ENCODE measurements around the gene ACVRL1. TPM values are rescaled to one million over a fixed set of nuclear protein-coding genes. Genes with fewer than 3 reads are reported as not detected.

The ACVRL1 gene
- total RNA-seq, 1 experiment from 2014 or later = 0.98 TPM

DNA sequence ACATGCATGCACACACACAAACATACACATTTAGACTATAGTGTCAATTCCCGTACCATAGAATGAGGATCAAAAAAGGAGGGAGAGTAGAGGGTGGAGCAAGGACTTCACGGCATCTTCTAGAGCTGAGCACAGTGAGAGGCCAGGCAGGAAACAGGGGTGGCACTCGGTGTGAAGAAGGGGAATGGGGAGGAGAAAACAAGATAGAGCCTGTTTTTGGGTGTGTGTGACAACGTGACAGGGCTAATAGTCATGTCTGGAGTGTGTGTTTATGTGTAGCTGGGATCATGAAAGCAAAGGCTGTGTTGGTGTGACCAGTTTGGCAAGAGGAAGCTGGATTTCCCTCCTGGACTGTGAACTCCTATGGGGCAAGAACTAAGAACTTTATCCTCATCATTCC lies 34.3 kb downstream of the ACVRL1 start:
- DNase-seq (ENCODE audit: low spot score) (no peak), ATAC-seq (no peak)
- H3K4me3 Mint-ChIP-seq = no peak overlapping the region
- H3K36me3 Mint-ChIP-seq = peaks cover 11% of the 10 kb centered on the region
- H3K9me3 Mint-ChIP-seq = peaks cover 24% of the 10 kb centered on the region
- H3K4me1 Mint-ChIP-seq = peaks cover 9% of the 10 kb centered on the region
- ChIA-PET CTCF (interaction anchor here (0.9 to 1.7 kb wide), 3 partner anchors 18 to 35 kb away, joined by 3 to 8 read pairs (median 6); no protein-coding TSS in a partner anchor), POLR2A (interaction anchor here (0.5 kb wide), 1 partner anchor 1007 kb away, joined by 8 read pairs; no protein-coding TSS in a partner anchor)
- H3K27ac Mint-ChIP-seq = no peak overlapping the region
- peaks cover 24% of the 10 kb centered on the region for H3K27me3 Mint-ChIP-seq (ENCODE audit: low read depth)
- TF ChIP-seq, protein P1, sequence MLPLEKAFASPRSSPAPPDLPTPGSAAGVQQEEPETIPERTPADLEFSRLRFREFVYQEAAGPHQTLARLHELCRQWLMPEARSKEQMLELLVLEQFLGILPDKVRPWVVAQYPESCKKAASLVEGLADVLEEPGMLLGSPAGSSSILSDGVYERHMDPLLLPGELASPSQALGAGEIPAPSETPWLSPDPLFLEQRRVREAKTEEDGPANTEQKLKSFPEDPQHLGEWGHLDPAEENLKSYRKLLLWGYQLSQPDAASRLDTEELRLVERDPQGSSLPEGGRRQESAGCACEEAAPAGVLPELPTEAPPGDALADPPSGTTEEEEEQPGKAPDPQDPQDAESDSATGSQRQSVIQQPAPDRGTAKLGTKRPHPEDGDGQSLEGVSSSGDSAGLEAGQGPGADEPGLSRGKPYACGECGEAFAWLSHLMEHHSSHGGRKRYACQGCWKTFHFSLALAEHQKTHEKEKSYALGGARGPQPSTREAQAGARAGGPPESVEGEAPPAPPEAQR (CRISPR knock-in tag; IDR thresholded peaks at IDR 0.05) = no peak
- TF ChIP-seq NR3C1 (CRISPR knock-in tag; conservative IDR thresholded peaks at IDR 0.05; ENCODE audit: low read depth) = no peak
- no peak for TF ChIP-seq SP1 (CRISPR knock-in tag; conservative IDR thresholded peaks at IDR 0.05)

DNA sequence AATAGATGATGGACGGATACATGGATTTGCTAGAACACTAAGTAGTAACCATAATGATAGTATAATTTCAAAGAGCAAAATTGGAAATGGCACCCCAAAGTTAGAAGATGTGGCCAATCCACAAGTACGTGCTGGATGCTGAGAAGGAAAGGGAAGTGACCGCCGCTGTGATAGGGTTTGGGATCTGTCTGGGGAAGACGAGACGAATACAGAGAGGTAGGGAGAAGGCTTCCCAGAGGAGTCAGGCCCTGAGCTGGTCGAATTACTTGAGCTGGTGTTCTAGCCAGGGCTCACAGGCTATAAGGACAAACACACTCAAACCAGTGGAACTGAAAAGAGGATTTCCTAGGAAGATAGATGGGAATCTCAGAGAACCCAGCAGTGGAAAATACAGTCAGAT lies 34.8 kb downstream of the ACVRL1 start:
- Mint-ChIP-seq H3K4me3 (no peak overlapping the region), H3K36me3 (peaks cover 11% of the 10 kb centered on the region)
- CTCF ChIA-PET = interaction anchor here (0.9 to 1.7 kb wide), 3 partner anchors 19 to 35 kb away, joined by 3 to 8 read pairs (median 6); no protein-coding TSS in a partner anchor

More for the DNA sequence above, 34.8 kb downstream of the ACVRL1 start:
- Mint-ChIP-seq H3K9me3 (peaks cover 24% of the 10 kb centered on the region), H3K27me3 (ENCODE audit: low read depth) (peaks cover 27% of the 10 kb centered on the region), H3K4me1 (peaks cover 9% of the 10 kb centered on the region), H3K27ac (no peak overlapping the region)
- POLR2A ChIA-PET = no interaction called here
- DNase-seq (ENCODE audit: low spot score) (no peak), ATAC-seq (no peak)
- TF ChIP-seq RORB (CRISPR knock-in tag; IDR thresholded peaks at IDR 0.05) (no peak), TEAD1 (CRISPR knock-in tag; IDR thresholded peaks at IDR 0.05) (no peak), GABPB1 (CRISPR knock-in tag; IDR thresholded peaks at IDR 0.05) (no peak), ATF1 (CRISPR knock-in tag; IDR thresholded peaks at IDR 0.05) (no peak), RELA (CRISPR knock-in tag; IDR thresholded peaks at IDR 0.05; ENCODE audit: borderline replicate concordance) (no peak), ZNF232 (CRISPR knock-in tag; IDR thresholded peaks at IDR 0.05) (no peak), NFATC4 (CRISPR knock-in tag; IDR thresholded peaks at IDR 0.05) (no peak), TP53 (CRISPR knock-in tag; IDR thresholded peaks at IDR 0.05) (no peak), FOXJ3 (CRISPR knock-in tag; IDR thresholded peaks at IDR 0.05; ENCODE audit: borderline replicate concordance) (no peak)
- TF ChIP-seq, protein P2, sequence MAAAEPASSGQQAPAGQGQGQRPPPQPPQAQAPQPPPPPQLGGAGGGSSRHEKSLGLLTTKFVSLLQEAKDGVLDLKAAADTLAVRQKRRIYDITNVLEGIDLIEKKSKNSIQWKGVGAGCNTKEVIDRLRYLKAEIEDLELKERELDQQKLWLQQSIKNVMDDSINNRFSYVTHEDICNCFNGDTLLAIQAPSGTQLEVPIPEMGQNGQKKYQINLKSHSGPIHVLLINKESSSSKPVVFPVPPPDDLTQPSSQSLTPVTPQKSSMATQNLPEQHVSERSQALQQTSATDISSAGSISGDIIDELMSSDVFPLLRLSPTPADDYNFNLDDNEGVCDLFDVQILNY (CRISPR knock-in tag; IDR thresholded peaks at IDR 0.05) = no peak
- TF ChIP-seq, protein P3, sequence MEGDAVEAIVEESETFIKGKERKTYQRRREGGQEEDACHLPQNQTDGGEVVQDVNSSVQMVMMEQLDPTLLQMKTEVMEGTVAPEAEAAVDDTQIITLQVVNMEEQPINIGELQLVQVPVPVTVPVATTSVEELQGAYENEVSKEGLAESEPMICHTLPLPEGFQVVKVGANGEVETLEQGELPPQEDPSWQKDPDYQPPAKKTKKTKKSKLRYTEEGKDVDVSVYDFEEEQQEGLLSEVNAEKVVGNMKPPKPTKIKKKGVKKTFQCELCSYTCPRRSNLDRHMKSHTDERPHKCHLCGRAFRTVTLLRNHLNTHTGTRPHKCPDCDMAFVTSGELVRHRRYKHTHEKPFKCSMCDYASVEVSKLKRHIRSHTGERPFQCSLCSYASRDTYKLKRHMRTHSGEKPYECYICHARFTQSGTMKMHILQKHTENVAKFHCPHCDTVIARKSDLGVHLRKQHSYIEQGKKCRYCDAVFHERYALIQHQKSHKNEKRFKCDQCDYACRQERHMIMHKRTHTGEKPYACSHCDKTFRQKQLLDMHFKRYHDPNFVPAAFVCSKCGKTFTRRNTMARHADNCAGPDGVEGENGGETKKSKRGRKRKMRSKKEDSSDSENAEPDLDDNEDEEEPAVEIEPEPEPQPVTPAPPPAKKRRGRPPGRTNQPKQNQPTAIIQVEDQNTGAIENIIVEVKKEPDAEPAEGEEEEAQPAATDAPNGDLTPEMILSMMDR (IDR thresholded peaks at IDR 0.05) = no peak
- TF ChIP-seq, protein P4, sequence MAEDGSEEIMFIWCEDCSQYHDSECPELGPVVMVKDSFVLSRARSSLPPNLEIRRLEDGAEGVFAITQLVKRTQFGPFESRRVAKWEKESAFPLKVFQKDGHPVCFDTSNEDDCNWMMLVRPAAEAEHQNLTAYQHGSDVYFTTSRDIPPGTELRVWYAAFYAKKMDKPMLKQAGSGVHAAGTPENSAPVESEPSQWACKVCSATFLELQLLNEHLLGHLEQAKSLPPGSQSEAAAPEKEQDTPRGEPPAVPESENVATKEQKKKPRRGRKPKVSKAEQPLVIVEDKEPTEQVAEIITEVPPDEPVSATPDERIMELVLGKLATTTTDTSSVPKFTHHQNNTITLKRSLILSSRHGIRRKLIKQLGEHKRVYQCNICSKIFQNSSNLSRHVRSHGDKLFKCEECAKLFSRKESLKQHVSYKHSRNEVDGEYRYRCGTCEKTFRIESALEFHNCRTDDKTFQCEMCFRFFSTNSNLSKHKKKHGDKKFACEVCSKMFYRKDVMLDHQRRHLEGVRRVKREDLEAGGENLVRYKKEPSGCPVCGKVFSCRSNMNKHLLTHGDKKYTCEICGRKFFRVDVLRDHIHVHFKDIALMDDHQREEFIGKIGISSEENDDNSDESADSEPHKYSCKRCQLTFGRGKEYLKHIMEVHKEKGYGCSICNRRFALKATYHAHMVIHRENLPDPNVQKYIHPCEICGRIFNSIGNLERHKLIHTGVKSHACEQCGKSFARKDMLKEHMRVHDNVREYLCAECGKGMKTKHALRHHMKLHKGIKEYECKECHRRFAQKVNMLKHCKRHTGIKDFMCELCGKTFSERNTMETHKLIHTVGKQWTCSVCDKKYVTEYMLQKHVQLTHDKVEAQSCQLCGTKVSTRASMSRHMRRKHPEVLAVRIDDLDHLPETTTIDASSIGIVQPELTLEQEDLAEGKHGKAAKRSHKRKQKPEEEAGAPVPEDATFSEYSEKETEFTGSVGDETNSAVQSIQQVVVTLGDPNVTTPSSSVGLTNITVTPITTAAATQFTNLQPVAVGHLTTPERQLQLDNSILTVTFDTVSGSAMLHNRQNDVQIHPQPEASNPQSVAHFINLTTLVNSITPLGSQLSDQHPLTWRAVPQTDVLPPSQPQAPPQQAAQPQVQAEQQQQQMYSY (CRISPR knock-in tag; IDR thresholded peaks at IDR 0.05) = no peak
- TF ChIP-seq, protein P5, sequence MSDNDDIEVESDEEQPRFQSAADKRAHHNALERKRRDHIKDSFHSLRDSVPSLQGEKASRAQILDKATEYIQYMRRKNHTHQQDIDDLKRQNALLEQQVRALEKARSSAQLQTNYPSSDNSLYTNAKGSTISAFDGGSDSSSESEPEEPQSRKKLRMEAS (CRISPR knock-in tag; IDR thresholded peaks at IDR 0.05) = no peak
- TF ChIP-seq, protein P6, sequence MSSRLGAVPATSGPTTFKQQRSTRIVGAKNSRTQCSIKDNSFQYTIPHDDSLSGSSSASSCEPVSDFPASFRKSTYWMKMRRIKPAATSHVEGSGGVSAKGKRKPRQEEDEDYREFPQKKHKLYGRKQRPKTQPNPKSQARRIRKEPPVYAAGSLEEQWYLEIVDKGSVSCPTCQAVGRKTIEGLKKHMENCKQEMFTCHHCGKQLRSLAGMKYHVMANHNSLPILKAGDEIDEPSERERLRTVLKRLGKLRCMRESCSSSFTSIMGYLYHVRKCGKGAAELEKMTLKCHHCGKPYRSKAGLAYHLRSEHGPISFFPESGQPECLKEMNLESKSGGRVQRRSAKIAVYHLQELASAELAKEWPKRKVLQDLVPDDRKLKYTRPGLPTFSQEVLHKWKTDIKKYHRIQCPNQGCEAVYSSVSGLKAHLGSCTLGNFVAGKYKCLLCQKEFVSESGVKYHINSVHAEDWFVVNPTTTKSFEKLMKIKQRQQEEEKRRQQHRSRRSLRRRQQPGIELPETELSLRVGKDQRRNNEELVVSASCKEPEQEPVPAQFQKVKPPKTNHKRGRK (CRISPR knock-in tag; IDR thresholded peaks at IDR 0.05; ENCODE audit: borderline replicate concordance) = no peak
- TF ChIP-seq, protein P7, sequence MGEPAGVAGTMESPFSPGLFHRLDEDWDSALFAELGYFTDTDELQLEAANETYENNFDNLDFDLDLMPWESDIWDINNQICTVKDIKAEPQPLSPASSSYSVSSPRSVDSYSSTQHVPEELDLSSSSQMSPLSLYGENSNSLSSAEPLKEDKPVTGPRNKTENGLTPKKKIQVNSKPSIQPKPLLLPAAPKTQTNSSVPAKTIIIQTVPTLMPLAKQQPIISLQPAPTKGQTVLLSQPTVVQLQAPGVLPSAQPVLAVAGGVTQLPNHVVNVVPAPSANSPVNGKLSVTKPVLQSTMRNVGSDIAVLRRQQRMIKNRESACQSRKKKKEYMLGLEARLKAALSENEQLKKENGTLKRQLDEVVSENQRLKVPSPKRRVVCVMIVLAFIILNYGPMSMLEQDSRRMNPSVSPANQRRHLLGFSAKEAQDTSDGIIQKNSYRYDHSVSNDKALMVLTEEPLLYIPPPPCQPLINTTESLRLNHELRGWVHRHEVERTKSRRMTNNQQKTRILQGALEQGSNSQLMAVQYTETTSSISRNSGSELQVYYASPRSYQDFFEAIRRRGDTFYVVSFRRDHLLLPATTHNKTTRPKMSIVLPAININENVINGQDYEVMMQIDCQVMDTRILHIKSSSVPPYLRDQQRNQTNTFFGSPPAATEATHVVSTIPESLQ (CRISPR knock-in tag; IDR thresholded peaks at IDR 0.05) = no peak

Data from WTC11 (cell line).